HG03432 (cell line): ENCODE results near the gene ASMT.
"Not testable (repeated sequence)": the region's sequence is repeated elsewhere in the genome, so short reads cannot be mapped to it uniquely, and the experiment has no call there.

ENCODE experiments used
- ATAC-seq: cut with Tn5 transposase; IDR thresholded peaks from one replicate; pipeline ENCODE4 v1.9.1; 2021; ENCODE audit warnings: mild to moderate bottlenecking, moderate library complexity; ENCODE audit not compliant: unreplicated experiment

Gene ASMT, protein sequence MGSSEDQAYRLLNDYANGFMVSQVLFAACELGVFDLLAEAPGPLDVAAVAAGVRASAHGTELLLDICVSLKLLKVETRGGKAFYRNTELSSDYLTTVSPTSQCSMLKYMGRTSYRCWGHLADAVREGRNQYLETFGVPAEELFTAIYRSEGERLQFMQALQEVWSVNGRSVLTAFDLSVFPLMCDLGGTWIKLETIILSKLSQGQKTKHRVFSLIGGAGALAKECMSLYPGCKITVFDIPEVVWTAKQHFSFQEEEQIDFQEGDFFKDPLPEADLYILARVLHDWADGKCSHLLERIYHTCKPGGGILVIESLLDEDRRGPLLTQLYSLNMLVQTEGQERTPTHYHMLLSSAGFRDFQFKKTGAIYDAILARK

DNA sequence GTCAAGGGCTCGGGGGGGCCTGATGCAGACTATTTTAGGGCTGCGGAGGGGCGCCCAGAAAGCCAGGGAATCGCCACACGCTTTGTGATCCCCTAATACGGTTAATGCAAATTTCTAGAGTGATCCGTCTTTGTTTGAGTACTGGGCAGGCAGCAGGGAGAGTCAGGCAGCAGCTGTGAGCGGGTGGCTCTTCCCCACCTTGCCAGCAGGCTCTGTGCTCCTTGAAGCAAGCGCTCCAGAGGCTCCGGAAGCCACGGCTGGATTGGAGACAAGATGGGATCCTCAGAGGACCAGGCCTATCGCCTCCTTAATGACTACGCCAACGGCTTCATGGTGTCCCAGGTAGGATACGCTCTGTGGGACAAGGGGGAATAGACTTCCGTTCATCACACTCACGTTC is at the start of gene ASMT:
Gene ASMT (plus strand): TSS at position 133 of the 400 bp plus-strand sequence. CDS start 141 bp downstream, at position 274.
- no peak for ATAC-seq

DNA sequence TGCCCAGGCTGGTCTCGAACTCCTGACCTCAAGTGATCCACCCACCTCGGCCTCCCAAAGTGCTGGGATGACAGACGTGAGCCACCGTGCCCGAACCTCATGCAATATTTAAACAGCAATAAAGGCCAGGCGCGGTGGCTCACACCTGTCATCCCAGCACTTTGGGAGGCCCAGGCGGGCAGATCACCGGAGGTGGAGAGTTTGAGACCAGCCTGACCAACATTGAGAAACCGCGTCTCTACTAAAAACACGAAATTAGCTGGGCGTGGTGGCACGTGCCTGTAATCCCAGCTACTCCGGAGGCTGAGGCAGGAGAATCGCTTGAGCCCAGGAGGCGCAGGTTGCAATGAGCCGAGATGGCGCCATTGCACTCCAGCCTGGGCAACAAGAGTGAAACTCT is 40.7 kb upstream of the ASMT start:
- ATAC-seq: not testable (repeated sequence)

DNA sequence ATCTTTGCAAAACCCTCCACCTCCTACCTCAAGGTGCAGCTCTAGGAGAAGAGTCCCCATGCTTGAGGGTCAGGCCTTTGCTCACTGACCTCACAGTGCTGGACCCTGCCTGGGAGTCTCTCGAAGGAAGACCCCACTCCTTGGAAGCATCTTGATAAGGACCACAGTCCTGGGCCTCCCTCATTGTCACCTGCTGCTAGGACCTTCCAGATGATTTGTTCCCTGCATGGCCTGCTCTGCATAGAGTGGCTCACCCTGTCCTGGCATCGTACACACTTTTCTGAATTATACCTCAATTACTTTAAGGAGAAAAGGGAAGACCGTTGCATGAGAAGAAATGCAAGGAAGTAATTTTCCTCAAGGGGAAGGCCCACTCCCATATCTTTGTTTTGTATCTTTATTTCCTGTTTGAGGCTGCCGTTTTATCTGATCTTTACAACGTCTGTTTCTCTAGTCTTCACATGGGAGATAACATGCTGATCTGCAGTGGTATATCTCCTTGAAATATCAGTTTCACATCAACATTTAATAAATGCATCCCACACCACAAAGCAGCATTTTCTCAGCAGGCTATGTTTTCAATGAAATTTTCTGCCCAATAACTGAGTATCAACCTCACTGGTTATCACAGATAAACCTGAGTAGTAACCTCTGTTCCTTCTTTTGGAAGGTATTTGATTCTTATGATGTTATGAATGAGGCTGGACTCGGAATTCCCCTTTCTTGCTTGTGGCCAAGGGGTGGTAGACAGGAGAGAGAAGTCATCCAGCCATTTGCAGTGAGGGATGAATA is 38.5 kb upstream of the ASMT start:
- ATAC-seq: no peak

DNA sequence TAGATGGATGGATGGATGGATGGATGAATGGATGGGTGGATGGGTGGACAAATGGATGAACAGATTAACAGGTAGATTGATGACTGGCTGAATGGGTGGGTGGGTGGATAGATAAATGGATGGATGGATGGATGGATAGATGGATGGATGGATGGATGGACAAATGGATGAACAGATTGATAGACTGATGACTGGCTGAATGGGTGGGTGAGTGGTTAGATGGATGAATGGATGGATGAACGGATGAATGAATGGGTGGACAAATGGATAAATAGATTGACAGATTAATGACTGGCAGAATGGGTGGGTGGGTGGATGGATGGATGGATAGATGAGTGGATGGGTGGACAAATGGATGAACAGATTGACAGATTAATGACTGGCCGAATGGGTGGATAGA is 37.0 kb upstream of the ASMT start:
- ATAC-seq: no peak

DNA sequence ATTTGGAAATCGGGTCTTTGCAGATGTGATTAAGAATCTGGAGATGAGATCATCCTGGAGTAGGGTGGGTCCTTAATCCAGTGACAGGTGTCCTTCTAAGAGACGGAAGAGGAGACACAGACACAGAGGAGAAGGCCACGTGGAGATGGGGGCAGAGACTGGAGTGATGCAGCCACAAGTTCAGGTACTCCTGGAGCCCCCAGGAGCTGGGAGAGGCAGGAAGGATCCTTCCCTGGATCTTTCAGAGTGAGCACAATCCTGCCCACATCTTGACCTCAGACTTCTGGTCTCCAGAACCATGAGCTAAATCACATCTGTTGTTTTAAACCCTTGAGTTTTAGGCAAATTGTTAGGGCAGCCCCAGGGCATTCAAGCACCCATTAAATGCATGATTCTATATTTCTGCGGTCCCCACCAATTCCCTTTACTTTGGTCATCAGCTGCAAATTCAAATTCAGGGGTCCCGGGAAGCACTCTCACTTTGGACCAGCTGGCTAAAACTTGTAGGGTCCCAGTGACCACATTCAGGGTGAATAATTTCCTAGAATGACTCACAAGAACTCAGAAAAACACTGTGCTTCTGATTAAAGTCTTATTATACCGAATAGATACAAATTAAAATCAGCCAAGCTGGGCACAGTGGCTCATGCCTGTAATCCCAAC is 36.2 kb upstream of the ASMT start:
- ATAC-seq: no peak

DNA sequence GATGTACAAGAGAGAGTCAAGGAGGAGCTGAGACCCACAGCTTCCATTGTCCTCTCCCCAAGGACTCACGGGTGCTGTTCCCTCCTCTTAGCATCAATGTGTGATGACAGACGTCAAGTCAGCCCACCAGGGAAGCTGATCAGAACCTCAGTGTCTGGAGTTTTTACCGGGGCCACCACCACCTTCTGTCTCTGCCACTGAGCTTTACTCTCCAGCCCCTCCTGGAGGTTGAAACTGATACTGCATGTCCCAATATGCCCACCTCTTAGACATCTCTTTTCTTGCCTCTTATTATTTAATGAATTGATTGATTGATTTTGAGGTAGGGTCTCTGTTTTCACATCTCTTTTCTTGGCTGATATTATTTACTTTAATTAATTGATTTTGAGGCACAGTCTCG is 33.7 kb upstream of the ASMT start:
- ATAC-seq: peak; percentile 41

DNA sequence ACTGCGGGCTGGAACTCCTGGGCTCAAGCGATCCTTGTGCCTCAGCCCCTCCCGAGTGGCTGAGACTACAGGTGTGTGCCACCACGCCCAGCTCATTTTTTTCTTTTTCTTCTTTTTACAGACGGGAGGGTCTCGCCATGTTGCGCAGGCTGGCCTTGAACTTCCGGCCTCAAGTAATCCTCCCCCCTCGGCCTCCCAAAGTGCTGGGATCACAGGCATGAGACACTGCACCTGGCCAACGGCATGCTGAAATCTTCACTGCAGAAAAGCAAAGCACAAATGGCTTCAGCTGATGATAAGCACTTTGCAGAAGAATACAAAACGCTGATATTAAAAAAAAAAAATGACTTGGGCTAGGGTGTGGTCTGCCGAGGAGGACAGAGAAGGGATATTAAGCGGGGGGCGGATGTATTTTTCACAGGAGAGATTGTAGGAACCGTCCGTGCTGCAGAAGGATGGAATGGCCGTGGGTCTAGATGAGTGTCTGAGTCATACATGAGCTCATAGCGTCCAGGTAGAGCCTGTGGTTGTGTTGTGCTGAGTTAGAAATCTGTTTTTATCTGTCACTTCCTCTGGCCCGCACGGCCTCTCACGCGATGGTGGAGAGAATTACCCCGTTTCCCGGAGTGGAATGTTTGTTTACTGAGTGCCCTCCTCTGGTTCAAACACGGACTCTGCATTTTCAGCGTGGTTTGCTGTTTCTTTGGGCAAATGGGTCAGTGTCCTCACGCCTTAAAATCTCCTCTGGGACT is 32.0 kb upstream of the ASMT start:
- peak; percentile 81 for ATAC-seq

DNA sequence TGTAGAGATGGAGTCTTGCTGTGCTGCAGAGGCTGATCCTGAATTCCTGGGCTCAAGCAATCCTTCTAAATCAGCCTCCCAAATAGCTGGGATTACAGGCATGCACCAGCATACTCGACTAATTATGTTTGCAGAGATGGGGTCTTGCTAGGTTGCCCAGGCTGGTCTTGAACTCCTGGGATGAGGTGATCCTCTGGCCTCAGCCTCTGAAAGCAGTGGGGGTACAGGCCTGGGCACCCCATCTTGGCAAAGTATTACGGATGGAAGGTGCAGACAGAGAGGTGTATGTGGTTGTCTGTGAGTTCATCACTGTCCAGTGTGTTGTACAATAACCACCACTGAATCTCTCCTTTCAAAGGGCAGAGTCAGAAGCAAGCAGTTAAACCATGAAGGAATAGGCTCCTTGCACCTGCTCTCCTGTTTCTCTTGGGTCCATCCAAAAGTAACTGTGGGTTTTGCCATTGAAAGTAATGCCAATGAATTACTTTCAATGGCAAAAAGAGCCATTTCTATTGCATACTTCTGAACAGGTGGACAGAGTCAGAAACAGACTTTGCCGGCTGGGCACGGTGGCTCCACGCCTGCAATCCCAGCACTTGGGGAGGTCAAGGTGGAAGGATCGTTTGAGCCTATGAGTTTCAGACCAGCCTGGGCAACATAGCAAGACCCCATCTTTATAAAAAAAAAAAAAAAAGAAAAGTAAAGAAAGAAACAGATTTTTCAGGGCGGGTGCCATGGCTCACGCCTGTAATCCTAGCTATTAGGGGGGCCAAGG is 30.4 kb upstream of the ASMT start:
- ATAC-seq: no peak

DNA sequence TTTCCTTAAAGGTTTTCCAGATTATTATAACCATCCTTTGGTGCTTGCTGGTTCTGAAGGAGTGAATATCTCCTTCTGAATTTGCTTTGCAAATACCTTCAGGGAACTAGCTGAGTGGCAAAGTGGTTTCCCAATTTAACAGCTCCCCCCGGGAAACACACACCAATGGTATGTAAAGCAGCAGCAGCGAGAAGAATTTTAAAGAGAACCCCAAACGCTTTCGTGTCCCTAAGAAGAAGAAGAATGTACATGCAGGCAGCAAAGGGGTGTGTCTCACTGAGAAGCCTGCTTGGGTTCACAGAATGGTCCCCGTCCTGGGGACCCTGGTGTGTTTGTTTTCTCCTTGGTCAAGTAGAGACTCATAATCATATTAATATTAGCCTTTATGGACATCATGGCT is 27.7 kb upstream of the ASMT start:
- ATAC-seq: no peak

DNA sequence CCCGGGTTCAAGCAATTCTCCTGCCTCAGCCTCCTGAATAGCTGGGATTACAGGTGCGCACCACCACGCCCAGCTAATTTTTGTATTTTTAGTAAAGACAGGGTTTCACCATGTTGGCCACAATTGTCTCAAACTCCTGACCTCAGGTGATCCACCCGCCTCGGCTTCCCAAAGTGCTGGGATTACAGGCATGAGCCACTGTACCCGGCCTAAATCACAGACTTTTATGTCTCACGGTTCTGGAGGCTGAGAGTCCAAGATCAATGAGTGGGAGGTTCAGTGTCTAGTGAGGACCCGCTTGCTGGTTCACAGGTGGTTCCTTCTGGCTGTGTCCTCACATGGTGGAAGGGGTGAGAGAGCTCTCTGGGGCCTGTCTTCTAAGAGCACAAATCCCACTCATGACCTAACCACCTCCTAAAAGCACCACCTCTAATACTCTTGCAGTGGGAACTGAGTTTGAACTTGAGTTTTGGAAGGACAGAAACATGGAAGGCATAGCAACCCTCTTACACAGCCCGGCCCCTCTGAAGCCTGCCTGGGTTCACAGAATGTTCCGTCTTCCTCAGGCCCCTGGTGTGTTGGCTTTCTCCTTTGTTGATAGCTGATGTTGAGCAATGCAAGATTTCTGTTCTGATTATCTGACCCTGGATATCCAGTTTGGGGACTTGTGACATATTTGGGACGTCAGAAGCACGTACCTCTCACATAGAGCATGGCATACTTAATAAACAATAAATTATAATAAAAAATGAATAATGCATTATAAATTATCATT is 25.3 kb upstream of the ASMT start:
- ATAC-seq: no peak

DNA sequence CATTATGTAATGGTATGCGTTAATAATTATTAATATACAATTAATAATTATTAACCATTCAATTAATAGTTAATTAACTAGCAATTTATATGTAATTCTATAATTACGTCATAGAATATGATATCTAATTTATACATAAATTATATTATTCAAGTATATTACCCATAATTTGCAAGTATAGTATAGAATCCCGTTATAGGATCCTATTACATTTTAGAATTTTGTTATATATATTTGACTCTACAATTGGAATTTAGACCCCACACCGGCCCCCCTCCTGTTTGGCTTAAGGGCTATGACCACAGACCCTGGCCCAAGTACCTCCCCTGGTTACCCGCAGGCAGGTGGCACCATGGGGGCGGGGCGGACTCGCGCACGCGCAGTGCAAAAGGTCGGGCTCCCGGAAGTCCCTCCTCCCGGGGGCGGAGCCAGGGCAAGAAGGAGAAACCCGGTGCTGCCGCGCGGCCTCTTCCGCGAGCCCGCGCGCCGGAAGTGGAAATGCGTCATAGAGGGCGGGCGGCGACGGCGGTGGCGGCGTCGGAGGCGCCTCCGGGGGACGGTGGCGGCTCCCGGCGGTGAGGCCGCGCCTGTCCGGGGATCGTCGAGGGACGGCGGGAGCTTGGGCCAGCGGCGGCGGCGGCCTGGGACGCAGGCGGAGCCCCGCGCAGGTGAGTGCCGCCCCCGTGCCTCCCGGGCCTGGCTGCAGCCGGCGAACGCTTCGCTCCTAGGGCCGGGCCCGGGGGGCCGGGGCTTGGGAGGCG is 23.6 kb upstream of the ASMT start, which contains the start of gene AKAP17A:
Gene AKAP17A (plus strand): TSS at position 503 of the 761 bp plus-strand sequence. CDS start 1,859 bp downstream, outside the sequence.
- ATAC-seq: peak; percentile 90

DNA sequence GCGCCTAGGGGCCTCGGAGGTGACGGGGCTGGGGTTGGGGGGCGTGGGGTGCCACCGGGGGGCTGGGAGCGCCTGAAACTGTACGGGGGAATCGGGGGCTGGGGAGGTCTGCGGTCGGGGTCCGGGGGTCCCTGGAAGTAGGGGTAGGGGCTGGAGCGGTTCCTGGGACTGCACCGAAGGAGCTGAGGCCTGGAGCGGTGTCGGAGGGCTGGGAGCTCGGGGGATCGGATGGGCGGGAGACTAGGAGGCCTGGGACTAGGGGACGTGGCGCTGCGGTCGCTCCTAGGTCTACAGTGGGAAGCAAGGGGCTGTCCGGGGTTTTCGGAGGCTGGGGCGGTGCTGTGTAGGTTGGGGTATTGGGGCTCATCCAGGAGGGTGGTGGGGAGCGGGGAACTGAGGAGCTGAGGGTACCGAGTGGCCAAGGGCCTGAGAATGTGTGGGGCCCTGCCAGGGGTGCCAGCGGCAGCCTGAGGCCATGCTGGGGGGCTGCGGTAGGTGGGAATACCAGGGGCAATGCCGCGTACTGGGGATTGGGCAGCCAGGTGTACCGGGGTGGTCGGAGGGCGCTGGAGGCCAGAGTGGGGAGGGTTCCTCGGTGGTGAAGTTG is 22.9 kb upstream of the ASMT start:
- ATAC-seq: peak; percentile 4

DNA sequence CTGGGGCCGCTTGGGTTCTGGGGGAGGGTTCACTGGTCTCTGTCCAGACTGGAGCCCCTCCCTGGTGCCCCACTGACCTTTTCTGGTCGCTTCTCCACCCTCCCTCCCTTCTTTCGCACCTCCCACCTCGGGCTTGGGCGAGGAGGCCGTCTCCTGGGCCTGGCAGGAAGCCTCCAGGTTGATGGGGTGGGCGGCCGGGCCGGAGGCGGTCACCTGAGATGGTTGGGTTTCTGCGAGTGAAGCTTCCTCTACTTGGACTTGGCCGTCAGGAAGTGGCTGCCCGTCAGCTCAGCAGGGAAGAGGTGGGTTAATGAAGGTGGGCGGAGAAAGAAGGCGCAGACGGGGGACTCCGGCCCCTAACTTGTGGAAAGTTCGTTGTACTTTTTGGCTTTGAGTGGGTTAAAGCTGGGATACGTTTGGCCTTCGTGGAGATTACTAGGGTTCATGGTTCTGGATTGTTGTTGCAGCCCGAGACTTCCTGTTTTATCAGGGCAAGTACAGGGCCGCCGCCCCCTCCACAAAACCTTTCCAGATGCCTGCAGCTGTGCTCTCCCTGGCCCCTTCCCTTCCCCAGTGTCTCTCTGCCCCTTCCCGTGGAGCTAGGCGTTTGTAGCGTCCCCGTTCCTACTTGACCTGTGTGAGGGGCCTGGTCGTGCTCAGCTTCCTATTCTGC is 22.3 kb upstream of the ASMT start:
- ATAC-seq: peak; percentile 38

DNA sequence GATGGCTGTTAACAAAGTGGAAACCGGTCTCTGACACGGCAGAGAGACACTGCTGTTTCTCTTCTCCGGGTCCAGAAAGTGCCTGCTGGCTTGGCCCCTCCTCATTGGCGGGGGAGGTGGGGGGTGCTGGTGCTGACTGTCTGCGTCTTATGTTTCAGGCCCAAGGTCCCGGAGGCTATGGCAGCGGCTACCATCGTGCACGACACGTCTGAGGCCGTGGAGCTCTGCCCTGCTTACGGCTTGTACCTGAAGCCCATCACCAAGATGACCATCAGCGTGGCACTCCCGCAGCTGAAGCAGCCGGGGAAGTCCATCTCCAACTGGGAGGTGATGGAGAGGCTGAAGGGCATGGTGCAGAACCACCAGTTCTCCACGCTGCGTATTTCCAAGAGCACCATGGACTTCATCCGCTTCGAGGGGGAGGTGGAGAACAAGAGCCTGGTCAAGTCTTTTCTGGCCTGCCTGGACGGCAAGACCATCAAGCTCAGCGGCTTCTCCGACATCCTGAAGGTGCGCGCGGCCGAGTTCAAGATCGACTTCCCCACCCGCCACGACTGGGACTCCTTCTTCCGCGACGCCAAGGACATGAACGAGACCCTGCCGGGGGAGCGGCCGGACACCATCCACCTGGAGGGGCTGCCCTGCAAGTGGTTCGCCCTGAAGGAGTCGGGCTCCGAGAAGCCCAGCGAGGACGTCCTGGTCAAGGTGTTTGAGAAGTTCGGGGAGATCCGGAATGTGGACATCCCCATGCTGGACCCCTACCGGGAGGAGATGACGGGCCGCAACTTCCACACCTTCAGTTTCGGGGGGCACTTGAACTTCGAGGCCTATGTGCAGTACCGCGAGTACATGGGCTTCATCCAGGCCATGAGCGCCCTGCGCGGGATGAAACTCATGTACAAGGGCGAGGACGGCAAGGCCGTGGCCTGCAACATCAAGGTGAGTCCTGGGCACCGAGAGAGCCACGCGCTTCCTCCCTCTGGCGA is 21.3 kb upstream of the ASMT start:
- ATAC-seq: no peak

DNA sequence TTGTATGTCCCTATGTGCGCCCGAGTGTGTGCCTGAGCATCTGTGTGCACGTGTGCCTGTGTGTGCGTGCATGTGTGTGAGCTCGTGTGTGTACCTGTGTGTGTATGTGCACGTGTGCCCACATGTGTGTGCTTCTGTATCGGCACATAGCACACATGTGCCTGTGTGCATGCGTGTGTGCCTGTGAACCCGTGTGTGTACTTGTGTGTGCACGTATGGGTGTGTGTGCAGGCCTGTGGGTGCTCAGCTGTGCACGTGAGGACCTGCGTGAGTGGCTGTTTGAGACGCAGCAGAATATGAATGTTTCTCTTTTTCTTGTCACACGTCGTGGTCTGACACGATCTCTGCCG is 19.2 kb upstream of the ASMT start:
- no peak for ATAC-seq

DNA sequence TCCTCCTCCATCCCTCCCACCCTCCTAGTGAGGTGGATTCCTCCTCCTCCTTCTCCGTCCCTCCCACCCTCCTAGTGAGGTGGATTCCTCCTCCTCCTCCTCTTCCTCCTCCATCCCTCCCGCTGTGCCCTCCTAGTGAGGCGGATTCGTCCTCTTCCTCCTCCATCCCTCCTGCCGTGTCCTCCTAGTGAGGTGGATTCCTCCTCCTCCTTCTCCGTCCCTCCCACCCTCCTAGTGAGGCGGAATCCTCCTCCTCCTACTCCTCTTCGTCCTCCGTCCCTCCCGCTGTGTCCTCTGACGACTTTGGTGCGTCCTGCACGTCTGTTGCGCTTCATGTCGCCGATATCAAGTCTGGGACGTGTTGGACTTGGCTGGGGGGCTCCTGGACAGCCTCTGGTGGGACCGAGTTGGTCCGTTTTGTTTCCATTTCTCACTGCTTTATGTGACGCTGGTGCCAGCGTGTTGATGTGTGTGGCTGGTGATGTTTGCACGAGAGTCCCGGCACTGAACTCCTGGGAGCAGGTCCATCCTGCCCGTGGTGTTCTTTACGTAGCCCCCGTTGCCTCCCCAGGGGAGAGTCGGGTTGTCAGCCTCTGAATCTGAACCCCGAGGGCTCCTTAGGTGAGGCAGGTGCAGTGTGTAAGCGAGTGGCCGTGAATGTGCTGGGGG is 18.0 kb upstream of the ASMT start:
- ATAC-seq: no peak
